NB4 (cell line): ENCODE data around the gene EXOC6B.

Experiments
- MYC ChIP-seq: IDR thresholded peaks from 2 replicates; pipeline ENCODE4 v1.6.1; 2011; ENCODE audit warnings: low read depth, low read length
- POLR2A ChIP-seq: IDR thresholded peaks from 2 replicates; pipeline ENCODE4 v1.6.1; 2011; ENCODE audit warnings: mild to moderate bottlenecking; ENCODE audit not compliant: insufficient read length; ENCODE audit errors: extremely low read depth
- TF ChIP-seq, protein P1 (sequence below): IDR thresholded peaks from one replicate; pipeline ENCODE4 v1.5.1; 2012; ENCODE audit warnings: low read depth, low read length

DNA sequence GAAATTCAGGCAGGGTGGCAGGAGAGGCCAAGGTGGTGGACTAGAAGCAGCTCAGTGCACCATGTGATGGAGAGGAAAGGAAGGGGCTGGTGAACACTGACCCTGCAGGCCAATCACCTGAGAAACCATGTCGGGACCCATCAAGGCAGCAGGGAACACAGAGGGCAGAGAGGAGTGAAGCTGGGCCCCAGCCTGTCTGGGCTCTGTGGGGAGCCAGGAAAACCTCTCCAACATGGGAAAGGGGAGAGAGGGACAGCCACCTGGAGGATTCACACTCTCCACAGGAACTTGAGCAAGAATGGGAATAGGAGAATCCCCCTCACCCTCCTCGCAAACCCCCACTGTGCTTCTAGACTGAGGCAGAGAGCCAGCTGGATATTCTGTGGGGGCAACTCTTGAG lies 592.6 kb downstream of the EXOC6B start:
- TF ChIP-seq, protein P1, sequence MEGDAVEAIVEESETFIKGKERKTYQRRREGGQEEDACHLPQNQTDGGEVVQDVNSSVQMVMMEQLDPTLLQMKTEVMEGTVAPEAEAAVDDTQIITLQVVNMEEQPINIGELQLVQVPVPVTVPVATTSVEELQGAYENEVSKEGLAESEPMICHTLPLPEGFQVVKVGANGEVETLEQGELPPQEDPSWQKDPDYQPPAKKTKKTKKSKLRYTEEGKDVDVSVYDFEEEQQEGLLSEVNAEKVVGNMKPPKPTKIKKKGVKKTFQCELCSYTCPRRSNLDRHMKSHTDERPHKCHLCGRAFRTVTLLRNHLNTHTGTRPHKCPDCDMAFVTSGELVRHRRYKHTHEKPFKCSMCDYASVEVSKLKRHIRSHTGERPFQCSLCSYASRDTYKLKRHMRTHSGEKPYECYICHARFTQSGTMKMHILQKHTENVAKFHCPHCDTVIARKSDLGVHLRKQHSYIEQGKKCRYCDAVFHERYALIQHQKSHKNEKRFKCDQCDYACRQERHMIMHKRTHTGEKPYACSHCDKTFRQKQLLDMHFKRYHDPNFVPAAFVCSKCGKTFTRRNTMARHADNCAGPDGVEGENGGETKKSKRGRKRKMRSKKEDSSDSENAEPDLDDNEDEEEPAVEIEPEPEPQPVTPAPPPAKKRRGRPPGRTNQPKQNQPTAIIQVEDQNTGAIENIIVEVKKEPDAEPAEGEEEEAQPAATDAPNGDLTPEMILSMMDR: no peak
- TF ChIP-seq POLR2A: no peak
- TF ChIP-seq MYC: no peak
